GM12865 (cell line): Measurements from ENCODE around the gene TRAF6.

ENCODE experiments used
- DNase-seq: peaks from one replicate; pipeline ENCODE4 v3.0.0; 2010; ENCODE audit warnings: low read depth
- H3K4me3 ChIP-seq: 2 replicates; pipeline ENCODE4 v1.5.1; 2011; ENCODE audit warnings: mild to moderate bottlenecking, low read depth, low read length, control low read depth
- CTCF ChIP-seq: IDR thresholded peaks from 2 replicates; pipeline ENCODE4 v1.5.1; 2011; ENCODE audit warnings: low read length, control low read depth, low read depth, inconsistent platforms; ENCODE audit not compliant: insufficient read depth; ENCODE audit errors: missing control alignments

Gene TRAF6

GRCh38 chr11:36452961-36453360 is 57.1 kb downstream of the TRAF6 start:
- DNase-seq = no peak
- H3K4me3 ChIP-seq = no peak overlapping the region
- TF ChIP-seq CTCF = no peak

- DNase-seq = no peak
- TF ChIP-seq CTCF = no peak
- no peak overlapping the region for H3K4me3 ChIP-seq
These were observed 57.7 kb downstream of the TRAF6 start for GRCh38 chr11:36452236-36452940.

GRCh38 chr11:36451681-36452080 is 58.4 kb downstream of the TRAF6 start:
- no peak overlapping the region for H3K4me3 ChIP-seq
- no peak for DNase-seq
- no peak for TF ChIP-seq CTCF

DNA sequence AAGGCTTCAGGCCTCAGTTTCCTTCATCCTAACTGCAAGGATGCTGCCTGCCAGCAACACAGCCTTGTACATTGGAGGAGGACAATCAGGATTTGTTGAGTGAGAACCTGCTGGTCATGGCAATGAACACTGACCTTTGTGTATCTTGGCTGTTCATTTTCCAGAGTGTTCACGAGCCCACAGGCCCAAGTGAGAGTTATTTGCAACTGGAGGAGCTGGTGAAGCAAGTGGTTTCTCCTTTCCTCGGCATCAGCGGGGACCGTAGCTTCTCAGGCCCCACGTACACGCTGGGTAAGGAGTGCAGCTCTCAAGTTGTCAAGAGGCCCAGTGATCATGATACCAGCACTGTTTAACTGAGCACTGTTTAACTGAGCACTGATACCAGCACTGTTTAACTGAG is 59.0 kb downstream of the TRAF6 start:
- TF ChIP-seq CTCF = no peak
- H3K4me3 ChIP-seq = no peak overlapping the region
- DNase-seq = no peak

- TF ChIP-seq CTCF = no peak
- H3K4me3 ChIP-seq = peak overlapping the region; percentile 18; the same call in 1 of the 2 replicates
- DNase-seq = peak; percentile 20
These were observed 59.9 kb downstream of the TRAF6 start for GRCh38 chr11:36450110-36450572.

DNA sequence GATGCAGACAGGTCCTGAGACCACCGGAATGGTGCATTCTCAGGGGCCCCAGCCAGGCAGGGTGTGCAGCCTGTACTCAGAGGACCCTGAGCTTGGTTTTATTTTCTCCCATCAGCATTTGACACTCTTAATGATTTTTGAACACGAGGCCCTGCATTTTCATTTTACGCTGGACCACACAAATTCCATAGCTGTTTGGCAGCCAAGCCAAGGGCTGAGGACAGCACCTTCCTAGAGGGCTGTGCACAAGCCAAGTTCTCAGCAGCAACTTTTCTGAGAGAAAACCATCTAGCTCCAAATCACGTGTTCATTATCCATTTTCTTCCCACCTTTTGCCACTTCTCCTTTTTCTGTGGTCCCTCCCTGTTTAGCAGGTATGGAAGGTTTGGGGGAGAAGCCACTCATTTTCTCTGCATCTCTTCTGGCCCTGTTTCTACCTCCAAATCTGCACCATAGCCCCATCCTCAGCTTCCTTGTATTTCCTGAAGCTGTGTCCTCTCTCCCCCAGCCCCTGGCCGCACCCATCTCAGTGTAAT is 60.4 kb downstream of the TRAF6 start:
- TF ChIP-seq CTCF = no peak
- no peak for DNase-seq
- H3K4me3 ChIP-seq = no peak overlapping the region; the same call in 1 of the 2 replicates

DNA sequence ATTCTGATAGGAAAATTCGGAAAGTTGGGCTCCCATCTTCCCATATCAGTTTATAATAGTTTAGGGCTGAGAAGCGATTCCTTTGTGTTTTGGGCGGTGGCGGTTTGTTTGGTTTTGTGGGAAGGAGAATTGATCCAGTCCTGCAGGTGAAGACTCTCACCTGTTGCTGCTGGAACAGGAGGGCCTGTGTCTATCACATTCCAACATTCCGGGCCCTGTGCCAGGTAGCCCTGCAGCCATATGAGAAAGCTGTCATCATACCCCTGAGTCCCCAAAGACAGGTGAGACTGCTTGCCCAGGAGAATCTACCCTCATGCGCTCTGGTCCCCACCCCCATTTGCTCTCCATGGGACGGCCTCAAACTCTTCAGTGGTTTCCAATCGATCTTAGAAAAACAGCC is 62.1 kb downstream of the TRAF6 start:
- no peak for DNase-seq
- TF ChIP-seq CTCF = no peak

More for the DNA sequence above, 62.1 kb downstream of the TRAF6 start:
- no peak overlapping the region for H3K4me3 ChIP-seq
